ENCODE measurements around the gene TTC27. TPM values are rescaled to one million over a fixed set of nuclear protein-coding genes. Genes with fewer than 3 reads are reported as not detected.

The TTC27 gene
- total and polyA plus RNA-seq, 4 donors = 3.5 to 13.5 (median 6.3) TPM

GRCh38 chr2:32783469-32783868 lies 155.6 kb downstream of the TTC27 start:
- no peak for DNase-seq (ENCODE audit: low spot score)
- no peak overlapping the region for H3K9ac ChIP-seq (ENCODE audit: low read depth in 1 of 2, low read length in 2 of 2)
- WGBS = 90% methylated on average over 2 of the region's 2 CpGs
- H3K27ac ChIP-seq (ENCODE audit: low read depth in 1 of 2, low read length in 2 of 2) = no peak overlapping the region
- H3K4me1 ChIP-seq (ENCODE audit: control insufficient read depth in 4 of 4, insufficient read depth in 4 of 4, low read length in 3 of 4) = no peaks in the 10 kb centered on the region
- peaks cover 0 to 4% (median 3%) of the 10 kb centered on the region in 4 donors for H3K9me3 ChIP-seq (ENCODE audit: control insufficient read depth in 4 of 4, low read length in 3 of 4)
- no peaks in the 10 kb centered on the region for H3K27me3 ChIP-seq (ENCODE audit: control insufficient read depth in 4 of 4, insufficient read depth in 4 of 4, low read length in 3 of 4)
- no peak overlapping the region for H3K4me3 ChIP-seq (ENCODE audit: low read depth in 1 of 3, low read length in 3 of 3)
- peaks cover 0 to 15% (median 3%) of the 10 kb centered on the region in 4 donors for H3K36me3 ChIP-seq (ENCODE audit: control insufficient read depth in 4 of 4, insufficient read depth in 3 of 4, low read depth in 1 of 4, low read length in 3 of 4)
- TF ChIP-seq TAF1 (conservative IDR thresholded peaks at IDR 0.05) (no peak), CTCF (IDR thresholded peaks at IDR 0.05; ENCODE audit: low read depth, low read length, missing input control) (no peak), EGR1 (IDR thresholded peaks at IDR 0.05; ENCODE audit: low read depth in 2 of 2) (no peak), HNF4A (conservative IDR thresholded peaks at IDR 0.05) (no peak), JUND (IDR thresholded peaks at IDR 0.05) (no peak), HNF4G (IDR thresholded peaks at IDR 0.05) (no peak), MAX (IDR thresholded peaks at IDR 0.05) (no peak), ZBTB33 (IDR thresholded peaks at IDR 0.05) (no peak), ATF3 (IDR thresholded peaks at IDR 0.05) (no peak), RAD21 (IDR thresholded peaks at IDR 0.05) (no peak), FOXA1 (IDR thresholded peaks at IDR 0.05) (no peak), YY1 (IDR thresholded peaks at IDR 0.05) (no peak), GABPA (IDR thresholded peaks at IDR 0.05 in 1 of 2, conservative IDR thresholded peaks at IDR 0.05 in 1 of 2) (no peak), FOXA2 (IDR thresholded peaks at IDR 0.05) (no peak), SP1 (IDR thresholded peaks at IDR 0.05) (no peak), NR2F2 (IDR thresholded peaks at IDR 0.05) (no peak), RXRA (IDR thresholded peaks at IDR 0.05) (no peak)
- TF ChIP-seq, protein P1, sequence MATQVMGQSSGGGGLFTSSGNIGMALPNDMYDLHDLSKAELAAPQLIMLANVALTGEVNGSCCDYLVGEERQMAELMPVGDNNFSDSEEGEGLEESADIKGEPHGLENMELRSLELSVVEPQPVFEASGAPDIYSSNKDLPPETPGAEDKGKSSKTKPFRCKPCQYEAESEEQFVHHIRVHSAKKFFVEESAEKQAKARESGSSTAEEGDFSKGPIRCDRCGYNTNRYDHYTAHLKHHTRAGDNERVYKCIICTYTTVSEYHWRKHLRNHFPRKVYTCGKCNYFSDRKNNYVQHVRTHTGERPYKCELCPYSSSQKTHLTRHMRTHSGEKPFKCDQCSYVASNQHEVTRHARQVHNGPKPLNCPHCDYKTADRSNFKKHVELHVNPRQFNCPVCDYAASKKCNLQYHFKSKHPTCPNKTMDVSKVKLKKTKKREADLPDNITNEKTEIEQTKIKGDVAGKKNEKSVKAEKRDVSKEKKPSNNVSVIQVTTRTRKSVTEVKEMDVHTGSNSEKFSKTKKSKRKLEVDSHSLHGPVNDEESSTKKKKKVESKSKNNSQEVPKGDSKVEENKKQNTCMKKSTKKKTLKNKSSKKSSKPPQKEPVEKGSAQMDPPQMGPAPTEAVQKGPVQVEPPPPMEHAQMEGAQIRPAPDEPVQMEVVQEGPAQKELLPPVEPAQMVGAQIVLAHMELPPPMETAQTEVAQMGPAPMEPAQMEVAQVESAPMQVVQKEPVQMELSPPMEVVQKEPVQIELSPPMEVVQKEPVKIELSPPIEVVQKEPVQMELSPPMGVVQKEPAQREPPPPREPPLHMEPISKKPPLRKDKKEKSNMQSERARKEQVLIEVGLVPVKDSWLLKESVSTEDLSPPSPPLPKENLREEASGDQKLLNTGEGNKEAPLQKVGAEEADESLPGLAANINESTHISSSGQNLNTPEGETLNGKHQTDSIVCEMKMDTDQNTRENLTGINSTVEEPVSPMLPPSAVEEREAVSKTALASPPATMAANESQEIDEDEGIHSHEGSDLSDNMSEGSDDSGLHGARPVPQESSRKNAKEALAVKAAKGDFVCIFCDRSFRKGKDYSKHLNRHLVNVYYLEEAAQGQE (IDR thresholded peaks at IDR 0.05) = no peak

All from liver (tissue), 9 donors.